Gastrocnemius medialis (tissue), 4 donors: ENCODE measurements around the gene CMIP.

Source experiments
- CTCF ChIP-seq, 5 experiments: fragments of 450-650 bp in 3 of 5; fragments of 200-600 bp in 2 of 5; sonication (generic) in 2 of 5; IDR thresholded peaks in 4 of 5; conservative IDR thresholded peaks in 1 of 5; 1 replicate in 4 of 5; 2 replicates in 1 of 5; pipeline ENCODE4 v1.5.1; 2016 to 2019; ENCODE audit warnings: antibody characterized with exemption in 5 of 5, mild to moderate bottlenecking in 3 of 5, moderate library complexity in 3 of 5
- POLR2A ChIP-seq, 2 donors: fragments of 450-650 bp; IDR thresholded peaks; one replicate each; pipeline ENCODE4 v1.6.1; 2017; ENCODE audit warnings: antibody characterized with exemption in 2 of 2, mild to moderate bottlenecking in 2 of 2, moderate library complexity in 2 of 2

- TF ChIP-seq CTCF (IDR thresholded peaks at IDR 0.05 in 4 of 5, conservative IDR thresholded peaks at IDR 0.05 in 1 of 5) (no peak), POLR2A (IDR thresholded peaks at IDR 0.05) (no peak)
These were observed 35.5 kb upstream of the CMIP start for GRCh38 chr16:81409016-81409556.
